Measurements from ENCODE around the gene INSRR. TPM values are rescaled to one million over a fixed set of nuclear protein-coding genes. Genes with fewer than 3 reads are reported as not detected.

The INSRR gene
- total RNA-seq, 1 donor from 2014 or later: not detected

DNA sequence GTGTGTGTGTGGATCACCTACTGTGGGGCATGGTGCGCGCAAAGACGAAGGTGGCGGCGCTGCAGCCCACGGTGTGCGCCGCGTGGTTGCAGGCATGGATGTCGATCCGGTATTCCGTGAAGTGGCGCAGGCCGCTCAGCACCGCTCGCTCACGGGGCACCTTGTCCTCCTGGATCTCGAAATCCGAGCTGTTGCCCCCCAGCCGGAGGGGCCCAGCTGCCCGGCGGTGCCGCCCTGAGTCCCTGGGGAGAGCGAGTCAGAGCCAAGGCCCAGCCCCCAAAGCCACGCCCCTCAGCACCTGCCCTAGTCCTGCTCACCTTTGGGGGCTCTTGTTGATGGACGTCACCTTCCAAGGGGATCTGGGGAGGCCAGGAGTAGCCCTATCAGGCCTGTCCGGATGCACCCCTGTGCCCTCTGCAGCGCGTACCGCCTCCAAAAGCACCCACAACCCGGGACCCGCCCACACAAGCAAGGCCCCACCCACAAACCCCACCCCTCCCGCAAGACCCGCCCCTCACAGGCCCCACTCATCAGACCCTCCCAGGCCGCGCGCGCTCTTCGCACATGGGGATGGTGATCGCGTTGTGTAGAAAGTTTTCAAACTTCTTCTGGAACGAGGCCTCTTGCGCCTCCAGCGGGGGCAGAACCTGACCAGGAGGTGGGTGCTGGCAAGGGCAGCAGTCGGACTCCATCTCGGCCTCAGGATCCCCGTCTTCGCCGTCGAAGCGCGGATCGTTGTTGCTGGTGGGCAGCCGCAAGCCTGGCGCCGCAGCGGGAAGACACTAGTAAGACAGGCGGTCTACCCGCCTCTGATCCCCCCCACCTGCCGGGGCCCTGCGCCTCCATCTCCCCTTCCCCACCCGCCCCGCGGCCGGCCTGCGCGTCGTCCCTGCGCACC, 13.6 kb downstream of the INSRR start:
- H3K36me3 ChIP-seq (ENCODE audit: control insufficient read depth, insufficient read depth, low read length): no peaks in the 10 kb centered on the region
- peaks cover 79% of the 10 kb centered on the region for H3K27me3 ChIP-seq (ENCODE audit: control insufficient read depth, insufficient read depth, low read length)
- no peak for DNase-seq (ENCODE audit: low read depth)
- TF ChIP-seq, protein P1, sequence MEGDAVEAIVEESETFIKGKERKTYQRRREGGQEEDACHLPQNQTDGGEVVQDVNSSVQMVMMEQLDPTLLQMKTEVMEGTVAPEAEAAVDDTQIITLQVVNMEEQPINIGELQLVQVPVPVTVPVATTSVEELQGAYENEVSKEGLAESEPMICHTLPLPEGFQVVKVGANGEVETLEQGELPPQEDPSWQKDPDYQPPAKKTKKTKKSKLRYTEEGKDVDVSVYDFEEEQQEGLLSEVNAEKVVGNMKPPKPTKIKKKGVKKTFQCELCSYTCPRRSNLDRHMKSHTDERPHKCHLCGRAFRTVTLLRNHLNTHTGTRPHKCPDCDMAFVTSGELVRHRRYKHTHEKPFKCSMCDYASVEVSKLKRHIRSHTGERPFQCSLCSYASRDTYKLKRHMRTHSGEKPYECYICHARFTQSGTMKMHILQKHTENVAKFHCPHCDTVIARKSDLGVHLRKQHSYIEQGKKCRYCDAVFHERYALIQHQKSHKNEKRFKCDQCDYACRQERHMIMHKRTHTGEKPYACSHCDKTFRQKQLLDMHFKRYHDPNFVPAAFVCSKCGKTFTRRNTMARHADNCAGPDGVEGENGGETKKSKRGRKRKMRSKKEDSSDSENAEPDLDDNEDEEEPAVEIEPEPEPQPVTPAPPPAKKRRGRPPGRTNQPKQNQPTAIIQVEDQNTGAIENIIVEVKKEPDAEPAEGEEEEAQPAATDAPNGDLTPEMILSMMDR (IDR thresholded peaks at IDR 0.05; ENCODE audit: insufficient read depth, low read length, poor library complexity, severe bottlenecking): no peak
- H3K4me3 ChIP-seq (ENCODE audit: low read depth, low read length): no peak overlapping the region

DNA sequence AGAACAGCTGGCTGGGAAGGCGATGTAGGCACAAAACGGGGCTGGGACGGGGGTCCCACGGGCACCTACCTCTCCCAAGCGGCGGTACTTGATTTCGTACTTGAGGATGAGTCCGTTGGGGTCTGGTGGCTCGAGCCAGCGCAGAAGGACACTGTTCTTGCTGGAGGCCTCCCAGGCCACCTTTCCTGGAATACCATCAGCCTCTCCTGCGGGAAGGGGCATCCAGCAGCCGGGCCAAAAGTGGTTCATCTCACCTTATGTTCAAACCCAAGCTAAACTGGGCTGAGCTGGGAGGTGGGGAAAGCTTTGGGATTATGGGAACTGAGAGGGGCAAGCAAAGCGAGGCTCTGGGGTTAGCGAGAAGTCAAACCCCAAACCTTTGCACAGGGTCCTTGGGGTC, 14.3 kb downstream of the INSRR start:
- peaks cover 76% of the 10 kb centered on the region for H3K27me3 ChIP-seq (ENCODE audit: control insufficient read depth, insufficient read depth, low read length)
- no peaks in the 10 kb centered on the region for H3K36me3 ChIP-seq (ENCODE audit: control insufficient read depth, insufficient read depth, low read length)
- no peak for DNase-seq (ENCODE audit: low read depth)
- H3K4me3 ChIP-seq (ENCODE audit: low read depth, low read length): no peak overlapping the region
- TF ChIP-seq, protein P1 (IDR thresholded peaks at IDR 0.05; ENCODE audit: insufficient read depth, low read length, poor library complexity, severe bottlenecking): no peak

DNA sequence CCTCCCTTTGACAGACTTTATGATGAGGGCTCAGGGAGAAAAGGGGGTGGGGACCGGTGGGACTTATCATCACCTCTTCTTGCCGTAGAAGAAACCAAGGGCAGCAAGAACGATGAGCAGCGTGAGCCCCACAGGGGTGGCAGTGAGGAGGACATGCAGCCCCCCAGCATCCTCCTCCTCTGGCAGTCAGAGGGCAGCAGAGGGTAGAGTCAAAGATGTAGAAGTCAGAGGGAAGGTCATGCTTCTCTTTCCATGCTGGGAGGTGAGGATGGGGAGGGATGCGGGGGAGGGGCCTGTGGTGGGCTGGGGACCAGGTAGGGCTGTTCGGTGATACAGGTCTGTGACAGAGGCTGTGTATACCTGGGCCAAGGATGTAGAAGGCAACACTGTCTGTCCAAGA, 14.8 kb downstream of the INSRR start:
- Histone ChIP-seq H3K36me3 (ENCODE audit: control insufficient read depth, insufficient read depth, low read length) (no peaks in the 10 kb centered on the region), H3K27me3 (ENCODE audit: control insufficient read depth, insufficient read depth, low read length) (peaks cover 71% of the 10 kb centered on the region)
- TF ChIP-seq, protein P1 (IDR thresholded peaks at IDR 0.05; ENCODE audit: insufficient read depth, low read length, poor library complexity, severe bottlenecking): no peak

DNA sequence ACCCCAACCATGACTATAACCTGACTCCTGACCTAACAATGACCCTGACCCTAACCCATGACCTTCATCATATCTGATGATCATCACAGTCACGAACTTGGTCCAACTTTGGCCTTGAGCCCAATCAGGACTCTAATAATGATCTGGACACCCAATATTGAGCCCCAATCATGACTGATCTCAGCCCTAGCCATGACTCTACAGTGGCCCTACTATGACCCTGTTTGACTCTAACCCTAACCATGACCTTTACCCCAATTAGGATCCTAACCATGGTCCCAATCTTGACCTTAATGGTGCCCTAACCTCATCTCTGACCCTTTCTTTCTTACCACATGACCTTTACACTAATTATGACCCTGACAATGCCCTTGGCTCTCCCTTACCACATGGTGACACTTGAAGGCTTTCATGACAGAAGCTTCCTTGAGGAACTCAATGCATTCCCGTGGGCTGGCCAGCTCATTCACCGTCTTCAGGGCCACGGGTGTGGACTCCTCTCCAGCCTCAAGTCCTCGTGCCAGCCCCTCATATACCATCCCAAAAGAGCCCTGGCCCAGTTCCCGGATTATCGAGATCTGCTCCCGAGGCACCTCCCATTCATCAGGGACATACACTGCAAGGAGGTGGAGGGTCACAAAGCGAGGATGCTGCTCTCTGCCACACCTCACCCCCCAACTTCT, 16.2 kb downstream of the INSRR start:
- no peak overlapping the region for H3K4me3 ChIP-seq (ENCODE audit: low read depth, low read length)
- H3K27me3 ChIP-seq (ENCODE audit: control insufficient read depth, insufficient read depth, low read length): peaks cover 62% of the 10 kb centered on the region
- DNase-seq (ENCODE audit: low read depth): no peak
- TF ChIP-seq, protein P1 (IDR thresholded peaks at IDR 0.05; ENCODE audit: insufficient read depth, low read length, poor library complexity, severe bottlenecking): no peak
- H3K36me3 ChIP-seq (ENCODE audit: control insufficient read depth, insufficient read depth, low read length): no peaks in the 10 kb centered on the region

More for the DNA sequence above, 14.8 kb downstream of the INSRR start:
- no peak for DNase-seq (ENCODE audit: low read depth)
- no peak overlapping the region for H3K4me3 ChIP-seq (ENCODE audit: low read depth, low read length)

DNA sequence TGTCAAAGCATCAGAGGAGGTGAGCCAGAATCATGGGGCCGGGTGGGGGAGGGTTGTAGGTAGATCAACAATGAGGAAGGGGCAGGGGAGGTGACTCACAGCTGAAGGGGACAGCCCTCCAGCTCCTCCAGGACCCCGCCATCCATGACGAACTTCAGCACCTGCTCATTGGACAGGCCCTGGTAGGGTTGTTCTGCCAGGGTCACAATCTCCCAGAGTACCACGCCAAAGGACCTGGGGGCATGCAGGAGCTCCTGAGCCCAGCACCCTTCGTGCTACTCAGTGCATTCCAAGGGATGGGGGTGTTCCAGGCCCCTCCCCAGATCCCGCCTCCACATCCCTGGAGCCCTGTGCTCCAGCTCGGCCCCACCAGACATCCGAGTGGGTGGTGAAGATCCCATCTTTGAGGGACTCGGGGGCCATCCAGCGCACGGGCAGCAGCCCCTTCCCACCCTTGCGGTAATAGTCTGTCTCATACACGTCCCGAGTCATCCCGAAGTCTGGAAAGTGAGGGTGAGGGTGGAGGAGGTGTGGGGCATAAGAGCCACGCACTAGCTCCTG, 17.5 kb downstream of the INSRR start:
- Histone ChIP-seq H3K36me3 (ENCODE audit: control insufficient read depth, insufficient read depth, low read length) (no peaks in the 10 kb centered on the region), H3K4me3 (ENCODE audit: low read depth, low read length) (no peak overlapping the region), H3K27me3 (ENCODE audit: control insufficient read depth, insufficient read depth, low read length) (peaks cover 62% of the 10 kb centered on the region)
- no peak for DNase-seq (ENCODE audit: low read depth)
- TF ChIP-seq, protein P1 (IDR thresholded peaks at IDR 0.05; ENCODE audit: insufficient read depth, low read length, poor library complexity, severe bottlenecking): no peak

All from kidney epithelial cell (primary cell).